Fibroblast of mammary gland (primary cell): ENCODE results near the gene TEKT5.

Experiments used
- DNase-seq: peaks from one replicate; pipeline ENCODE4 v3.0.0-alpha.2; 2010; ENCODE audit warnings: low read depth
- H3K4me3 ChIP-seq: 2 replicates; pipeline ENCODE4 v1.5.1; 2011; ENCODE audit warnings: low read depth, mild to moderate bottlenecking, low read length, moderate library complexity; ENCODE audit not compliant: control insufficient read depth
- CTCF ChIP-seq: conservative IDR thresholded peaks from 2 replicates; pipeline ENCODE4 v1.5.1; 2011; ENCODE audit warnings: low read depth, low read length, inconsistent platforms; ENCODE audit not compliant: control insufficient read depth, insufficient read depth

TEKT5 gene

GRCh38 chr16:10611825-10612342 is 82.8 kb downstream of the TEKT5 start:
- no peak for TF ChIP-seq CTCF
- no peak overlapping the region for H3K4me3 ChIP-seq

GRCh38 chr16:10610499-10611184 is 84.1 kb downstream of the TEKT5 start:
- TF ChIP-seq CTCF, result no peak
- H3K4me3 ChIP-seq, result no peak overlapping the region
- no peak for DNase-seq

More at GRCh38 chr16:10611825-10612342, 82.8 kb downstream of the TEKT5 start:
- no peak for DNase-seq

GRCh38 chr16:10609402-10609774 is 85.3 kb downstream of the TEKT5 start:
- H3K4me3 ChIP-seq, result no peak overlapping the region
- DNase-seq, result peak; percentile 82
- no peak for TF ChIP-seq CTCF

DNA sequence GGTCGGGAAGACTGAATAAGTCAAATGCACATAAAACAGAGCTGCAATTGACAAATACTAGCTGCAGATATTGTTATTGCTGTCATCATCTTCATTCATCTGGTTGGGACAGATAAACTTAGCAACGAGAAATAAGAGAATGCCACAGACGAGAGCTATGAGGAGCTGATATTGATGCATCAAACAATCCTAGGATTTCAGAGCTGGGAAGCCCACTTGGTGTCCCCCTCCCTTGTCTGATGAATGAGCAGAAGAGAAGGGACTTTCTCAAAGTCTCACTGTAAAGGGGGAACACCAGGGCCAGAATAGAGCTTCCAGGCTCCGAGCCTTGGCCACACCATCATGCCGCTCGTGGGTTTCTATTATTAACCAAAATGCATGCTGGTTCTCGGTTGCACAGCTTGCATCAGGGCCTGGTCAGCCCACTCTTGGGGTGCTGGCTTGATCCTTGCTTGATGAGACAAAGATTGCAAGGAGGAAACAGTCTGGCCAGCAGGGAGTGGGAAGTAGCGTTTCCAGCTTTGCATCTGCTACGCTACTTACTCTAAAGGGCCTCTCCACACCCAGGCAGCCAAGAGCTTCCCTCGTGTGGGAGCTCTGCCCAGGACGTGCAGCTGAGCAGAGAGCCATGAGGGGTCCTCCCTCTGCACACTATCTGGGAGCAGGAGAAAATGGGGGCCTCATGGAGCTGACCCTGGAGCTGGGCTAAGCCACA is 85.9 kb downstream of the TEKT5 start:
- peak; percentile 40 for DNase-seq
- no peak overlapping the region for H3K4me3 ChIP-seq
- TF ChIP-seq CTCF, result no peak

GRCh38 chr16:10607157-10607556 is 87.6 kb downstream of the TEKT5 start:
- TF ChIP-seq CTCF, result no peak
- H3K4me3 ChIP-seq, result no peak overlapping the region
- no peak for DNase-seq

DNA sequence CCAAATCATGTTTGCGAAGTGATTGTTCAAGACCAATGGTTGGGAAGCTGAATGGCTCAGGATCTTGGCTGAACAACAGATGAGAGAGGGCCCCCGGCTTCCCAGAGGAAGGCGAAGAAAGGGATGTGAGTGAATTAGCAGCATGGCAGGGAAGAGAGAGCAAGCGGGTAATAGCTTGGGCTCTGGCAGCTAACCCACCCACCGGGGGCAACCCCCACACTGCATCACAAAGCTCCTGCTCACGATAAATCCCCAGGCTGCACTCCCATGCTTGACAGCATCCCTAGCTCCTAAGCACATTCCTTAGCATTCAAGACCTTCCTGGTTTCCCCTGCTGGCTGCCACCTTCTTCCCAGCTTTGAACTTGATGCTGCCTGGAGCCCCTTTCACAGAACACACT is 88.1 kb downstream of the TEKT5 start:
- TF ChIP-seq CTCF, result no peak
- no peak for DNase-seq
- H3K4me3 ChIP-seq, result no peak overlapping the region
